Neural progenitor cell (in vitro differentiated cells): ENCODE measurements around the gene ALK. TPM values are rescaled to one million over a fixed set of nuclear protein-coding genes. Genes with fewer than 3 reads are reported as not detected.

ENCODE experiments used
- DNase-seq: peaks from one replicate; pipeline ENCODE4 v3.0.0-alpha.2; 2016; ENCODE audit warnings: low spot score
- H2AFZ ChIP-seq: fragments of 200-600 bp; sonication (generic); replicated peaks from 2 replicates; pipeline ENCODE4 v1.6.1; 2016; ENCODE audit warnings: antibody characterized with exemption
- H3F3A ChIP-seq: fragments of 200-600 bp; sonication (generic); 2 replicates; pipeline ENCODE4 v1.6.1; 2016; ENCODE audit warnings: antibody characterized with exemption, low read depth
- H3K27ac ChIP-seq: fragments of 200-600 bp; sonication (generic); 2 replicates; pipeline ENCODE4 v1.5.1; 2016; ENCODE audit warnings: mild to moderate bottlenecking
- H3K27me3 ChIP-seq: fragments of 200-600 bp; sonication (generic); 2 replicates; pipeline ENCODE4 v1.6.1; 2016; ENCODE audit warnings: mild to moderate bottlenecking, moderate library complexity
- H3K36me3 ChIP-seq: fragments of 200-600 bp; sonication (generic); 2 replicates; pipeline ENCODE4 v1.5.1; 2016
- H3K4me1 ChIP-seq: fragments of 200-600 bp; sonication (generic); 2 replicates; pipeline ENCODE4 v1.6.1; 2016; ENCODE audit warnings: mixed run types
- H3K4me2 ChIP-seq: fragments of 200-600 bp; sonication (generic); 2 replicates; pipeline ENCODE4 v1.6.1; 2016
- H3K4me3 ChIP-seq: fragments of 200-600 bp; sonication (generic); 2 replicates; pipeline ENCODE4 v1.5.1; 2016
- H3K79me2 ChIP-seq: fragments of 200-600 bp; sonication (generic); 2 replicates; pipeline ENCODE4 v1.6.1; 2016; ENCODE audit warnings: low read depth
- H3K9ac ChIP-seq: fragments of 200-600 bp; sonication (generic); 2 replicates; pipeline ENCODE4 v1.6.1; 2016
- H3K9me3 ChIP-seq: fragments of 200-600 bp; sonication (generic); 2 replicates; pipeline ENCODE4 v1.5.1; 2016; ENCODE audit warnings: low read depth
- H4K20me1 ChIP-seq: fragments of 200-600 bp; sonication (generic); 2 replicates; pipeline ENCODE4 v1.6.1; 2016; ENCODE audit warnings: low read depth
- H3K27ac Mint-ChIP-seq: 3 replicates; pipeline ENCODE4 v1.8.0; 2021; ENCODE audit warnings: mixed read lengths
- H3K27me3 Mint-ChIP-seq: 2 replicates; pipeline ENCODE4 v1.8.0; 2022; ENCODE audit warnings: low read depth, mild to moderate bottlenecking, inconsistent platforms, moderate library complexity, mixed read lengths; ENCODE audit not compliant: insufficient read depth
- H3K36me3 Mint-ChIP-seq: 3 replicates; pipeline ENCODE4 v1.8.0; 2021; ENCODE audit warnings: mixed read lengths
- H3K4me1 Mint-ChIP-seq: 3 replicates; pipeline ENCODE4 v1.8.0; 2021; ENCODE audit warnings: mixed read lengths
- H3K4me3 Mint-ChIP-seq: 3 replicates; pipeline ENCODE4 v1.8.0; 2021; ENCODE audit warnings: mild to moderate bottlenecking, moderate library complexity, mixed read lengths
- H3K9me3 Mint-ChIP-seq: 3 replicates; pipeline ENCODE4 v1.8.0; 2020; ENCODE audit warnings: mixed read lengths
- EZH2 ChIP-seq: fragments of 200-600 bp; sonication (generic); IDR thresholded peaks from 2 replicates; pipeline ENCODE4 v1.6.1; 2017; ENCODE audit warnings: antibody characterized with exemption, mild to moderate bottlenecking, moderate library complexity
- EZH2phosphoT487 ChIP-seq: fragments of 200-600 bp; sonication (generic); IDR thresholded peaks from 2 replicates; pipeline ENCODE4 v1.6.1; 2017; ENCODE audit warnings: antibody characterized with exemption
- total RNA-seq: library from RNA; depleted of rRNA; stranded (reverse); fragments of >200 nt; gene quantifications from 2 replicates; pipeline ENCODE4 v1.2.3, GENCODE V29; 2015; ENCODE audit warnings: low replicate concordance
- TF ChIP-seq, protein P1 (sequence below): fragments of 200-600 bp; sonication (generic); IDR thresholded peaks from 2 replicates; pipeline ENCODE4 v1.5.1; 2017; ENCODE audit warnings: antibody characterized with exemption, mild to moderate bottlenecking

Gene ALK
- total RNA-seq, 1 donor from 2014 or later: not detected

DNA sequence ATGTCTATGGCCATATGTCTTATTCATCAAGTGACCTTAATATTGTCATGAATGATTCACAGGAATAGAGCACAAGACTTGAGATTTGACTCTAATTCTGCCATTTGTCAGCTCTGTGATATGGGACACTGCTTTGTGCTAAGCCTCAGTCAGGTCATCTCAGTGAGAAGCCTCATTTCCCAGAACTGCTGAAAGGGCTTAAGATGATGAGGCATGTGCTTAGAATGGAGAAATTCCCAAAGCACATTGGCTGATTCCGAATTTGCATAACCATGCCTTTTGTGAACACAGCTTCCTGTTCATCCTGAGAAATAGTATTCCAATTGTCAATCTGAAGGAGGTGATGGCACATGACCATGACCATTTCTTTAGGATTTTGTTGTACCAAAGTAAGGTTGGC is 218.1 kb downstream of the ALK start:
- Mint-ChIP-seq H3K9me3 (no peaks in the 10 kb centered on the region), H3K27me3 (peaks cover 7% of the 10 kb centered on the region)
- no peak for DNase-seq

DNA sequence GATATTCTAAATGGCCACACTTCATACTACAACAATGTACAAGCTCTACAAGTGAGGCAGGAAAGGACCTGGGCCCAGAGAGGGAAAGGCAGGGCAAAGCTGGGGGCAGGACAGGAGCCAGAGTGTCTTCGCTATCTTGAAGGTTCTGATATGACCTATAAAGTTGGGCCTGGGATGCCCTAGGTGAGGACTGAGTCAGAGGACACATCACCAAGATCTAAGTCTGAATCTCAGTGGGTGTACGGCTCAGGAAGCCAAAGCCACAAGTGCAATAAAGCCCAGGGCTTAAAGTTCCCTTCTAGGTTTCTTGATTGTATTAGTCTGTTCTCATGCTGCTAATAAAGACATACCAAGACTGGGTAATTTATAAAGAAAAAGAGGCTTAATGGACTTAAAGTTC is 219.1 kb downstream of the ALK start:
- TF ChIP-seq EZH2 (no peak), EZH2phosphoT487 (no peak)
- TF ChIP-seq, protein P1, sequence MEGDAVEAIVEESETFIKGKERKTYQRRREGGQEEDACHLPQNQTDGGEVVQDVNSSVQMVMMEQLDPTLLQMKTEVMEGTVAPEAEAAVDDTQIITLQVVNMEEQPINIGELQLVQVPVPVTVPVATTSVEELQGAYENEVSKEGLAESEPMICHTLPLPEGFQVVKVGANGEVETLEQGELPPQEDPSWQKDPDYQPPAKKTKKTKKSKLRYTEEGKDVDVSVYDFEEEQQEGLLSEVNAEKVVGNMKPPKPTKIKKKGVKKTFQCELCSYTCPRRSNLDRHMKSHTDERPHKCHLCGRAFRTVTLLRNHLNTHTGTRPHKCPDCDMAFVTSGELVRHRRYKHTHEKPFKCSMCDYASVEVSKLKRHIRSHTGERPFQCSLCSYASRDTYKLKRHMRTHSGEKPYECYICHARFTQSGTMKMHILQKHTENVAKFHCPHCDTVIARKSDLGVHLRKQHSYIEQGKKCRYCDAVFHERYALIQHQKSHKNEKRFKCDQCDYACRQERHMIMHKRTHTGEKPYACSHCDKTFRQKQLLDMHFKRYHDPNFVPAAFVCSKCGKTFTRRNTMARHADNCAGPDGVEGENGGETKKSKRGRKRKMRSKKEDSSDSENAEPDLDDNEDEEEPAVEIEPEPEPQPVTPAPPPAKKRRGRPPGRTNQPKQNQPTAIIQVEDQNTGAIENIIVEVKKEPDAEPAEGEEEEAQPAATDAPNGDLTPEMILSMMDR: no peak
- Histone ChIP-seq H3K4me2 (no peak overlapping the region), H3K79me2 (no peaks in the 10 kb centered on the region), H3K9me3 (no peaks in the 10 kb centered on the region), H3K27ac (no peak overlapping the region), H3F3A (no peaks in the 10 kb centered on the region), H3K4me1 (no peaks in the 10 kb centered on the region), H2AFZ (no peak overlapping the region), H3K9ac (no peak overlapping the region), H3K36me3 (no peaks in the 10 kb centered on the region), H3K4me3 (no peak overlapping the region), H4K20me1 (no peaks in the 10 kb centered on the region), H3K27me3 (no peaks in the 10 kb centered on the region)
- Mint-ChIP-seq H3K27ac (no peak overlapping the region), H3K4me1 (peaks cover 14% of the 10 kb centered on the region), H3K27me3 (peaks cover 7% of the 10 kb centered on the region), H3K9me3 (no peaks in the 10 kb centered on the region), H3K4me3 (no peak overlapping the region), H3K36me3 (no peaks in the 10 kb centered on the region)
- no peak for DNase-seq

More for the DNA sequence above, 218.1 kb downstream of the ALK start:
- no peaks in the 10 kb centered on the region for H3K36me3 ChIP-seq
- H3K79me2 ChIP-seq: no peaks in the 10 kb centered on the region
- no peak overlapping the region for H3K4me3 ChIP-seq
- no peaks in the 10 kb centered on the region for H4K20me1 ChIP-seq
- Mint-ChIP-seq H3K27ac (no peak overlapping the region), H3K4me1 (peaks cover 14% of the 10 kb centered on the region), H3K4me3 (no peak overlapping the region), H3K36me3 (no peaks in the 10 kb centered on the region)
- H3K27ac ChIP-seq: no peak overlapping the region
- H3F3A ChIP-seq: no peaks in the 10 kb centered on the region
- H3K27me3 ChIP-seq: no peaks in the 10 kb centered on the region
- H3K4me1 ChIP-seq: no peaks in the 10 kb centered on the region
- H2AFZ ChIP-seq: no peak overlapping the region
- H3K9ac ChIP-seq: no peak overlapping the region
- TF ChIP-seq EZH2 (no peak), EZH2phosphoT487 (no peak)
- TF ChIP-seq, protein P1: no peak
- H3K9me3 ChIP-seq: no peaks in the 10 kb centered on the region
- H3K4me2 ChIP-seq: no peak overlapping the region

DNA sequence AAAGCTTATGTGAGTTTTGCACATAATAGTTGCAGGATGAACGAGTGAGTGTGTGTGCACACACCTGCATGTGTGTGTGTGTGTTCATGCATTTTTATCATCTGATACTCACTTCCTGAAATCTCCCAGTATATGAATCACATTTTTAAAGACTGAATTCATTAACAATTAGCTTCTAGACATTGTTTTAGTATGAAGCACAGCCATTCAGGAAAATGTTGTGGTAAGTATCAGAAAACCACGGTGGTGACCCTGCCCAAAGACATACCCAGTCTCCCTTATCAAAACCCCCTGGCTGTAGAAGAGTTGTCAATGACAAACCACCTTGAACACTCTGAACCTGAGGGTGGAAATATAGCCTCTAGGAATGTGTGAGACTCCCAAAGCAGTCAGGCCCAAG is 220.8 kb downstream of the ALK start:
- H3K4me1 Mint-ChIP-seq: peaks cover 4% of the 10 kb centered on the region
- H3K27me3 ChIP-seq: no peaks in the 10 kb centered on the region
- no peak overlapping the region for H3K27ac Mint-ChIP-seq
- H3K36me3 Mint-ChIP-seq: no peaks in the 10 kb centered on the region
- no peak for DNase-seq
- no peaks in the 10 kb centered on the region for H3K36me3 ChIP-seq
- H3K9me3 ChIP-seq: no peaks in the 10 kb centered on the region
- no peaks in the 10 kb centered on the region for H3K79me2 ChIP-seq
- peaks cover 4% of the 10 kb centered on the region for H3K27me3 Mint-ChIP-seq
- H3F3A ChIP-seq: no peaks in the 10 kb centered on the region
- H3K4me1 ChIP-seq: no peaks in the 10 kb centered on the region
- H3K4me2 ChIP-seq: no peak overlapping the region
- H4K20me1 ChIP-seq: no peaks in the 10 kb centered on the region
- no peak for TF ChIP-seq EZH2phosphoT487
- TF ChIP-seq, protein P1: no peak
- TF ChIP-seq EZH2: no peak
- H3K9me3 Mint-ChIP-seq: no peaks in the 10 kb centered on the region
- no peak overlapping the region for H2AFZ ChIP-seq
- no peak overlapping the region for H3K27ac ChIP-seq
- H3K4me3 Mint-ChIP-seq: no peak overlapping the region
- H3K9ac ChIP-seq: no peak overlapping the region
- H3K4me3 ChIP-seq: no peak overlapping the region
